GM12878 (cell line): ENCODE measurements around the gene AFF2. TPM values are rescaled to one million over a fixed set of nuclear protein-coding genes. Genes with fewer than 3 reads are reported as not detected.
A peak's percentile ranks its signal among the peaks of the same experiment; 100 is the strongest.

ENCODE experiments used
- ATAC-seq: fragments of 200-7000 bp; cut with Tn5 transposase; 3 replicates; pipeline ENCODE4 v1.9.1; 2020; ENCODE audit warnings: mild to moderate bottlenecking, moderate library complexity
- BruUV-seq: library from RNA; stranded (reverse); fragments of 400-500 nt; replicated peaks from 2 replicates; lab custom pipeline; 2021; lab: Mats Ljungman, UMichigan
- CTCF ChIA-PET: fragments of 300-600 bp; sonication (Branson Sonifier 250); formaldehyde crosslinking; extraction: SDS; loops from one replicate; lab custom pipeline; 2021; ENCODE audit warnings: inconsistent platforms; lab: Yijun Ruan, JAX
- POLR2A ChIA-PET: fragments of 350-600 bp; formaldehyde crosslinking; extraction: SDS; loops from one replicate; lab custom pipeline; 2021; ENCODE audit warnings: inconsistent platforms; lab: Charles Lee
- RAD21 ChIA-PET: fragments of 300-600 bp; sonication (Branson Sonifier 250); formaldehyde crosslinking; loops from one replicate; lab custom pipeline; 2023; ENCODE audit warnings: antibody characterized with exemption; ENCODE audit not compliant: unreplicated experiment; lab: Charles Lee
- SMC1A ChIA-PET: fragments of 300-600 bp; sonication (Branson Sonifier 250); formaldehyde crosslinking; loops from one replicate; lab custom pipeline; 2023; ENCODE audit not compliant: unreplicated experiment, uncharacterized antibody; lab: Charles Lee
- DNase-seq: peaks from one replicate; pipeline ENCODE4 v3.0.0-alpha.2; 2011; ENCODE audit warnings: low read depth, low spot score
- FAIRE-seq: peaks from 3 replicates; lab custom pipeline; 2011; peaks lifted over from hg19 to GRCh38; lab: Jason Lieb, UNC
- H2AFZ ChIP-seq: 2 replicates; pipeline ENCODE4 v1.6.0; 2011; ENCODE audit warnings: low read depth, low read length, control low read depth; ENCODE audit not compliant: control insufficient read depth
- H3K27ac ChIP-seq: 2 replicates; pipeline ENCODE4 v1.5.1; 2011; ENCODE audit warnings: control low read depth; ENCODE audit not compliant: control insufficient read depth, insufficient read depth
- H3K27me3 ChIP-seq, 2 experiments: replicated peaks in 1 of 2; 2 replicates each; pipeline versions ENCODE4 v1.6.0 to v1.6.1; 2011; ENCODE audit warnings: low read length in 1 of 2; ENCODE audit not compliant: control insufficient read depth in 2 of 2, insufficient read depth in 2 of 2
- H3K36me3 ChIP-seq, 2 experiments: 2 replicates each; pipeline ENCODE4 v1.5.1; 2011; ENCODE audit warnings: low read length in 1 of 2; ENCODE audit not compliant: control insufficient read depth in 2 of 2, insufficient read depth in 2 of 2
- H3K4me1 ChIP-seq: 2 replicates; pipeline ENCODE4 v1.6.1; 2011; ENCODE audit warnings: mild to moderate bottlenecking, low read length, moderate library complexity, mixed read lengths; ENCODE audit not compliant: control insufficient read depth, insufficient read depth
- H3K4me2 ChIP-seq: 2 replicates; pipeline ENCODE4 v1.6.0; 2011; ENCODE audit warnings: control low read depth; ENCODE audit not compliant: control insufficient read depth, insufficient read depth
- H3K4me3 ChIP-seq: fragments of 200-600 bp; sonication (generic); 2 replicates; pipeline ENCODE4 v1.5.1; 2016
- H3K79me2 ChIP-seq: 2 replicates; pipeline ENCODE4 v1.6.0; 2011; ENCODE audit warnings: low read length; ENCODE audit not compliant: control insufficient read depth, insufficient read depth
- H3K9ac ChIP-seq: 2 replicates; pipeline ENCODE4 v1.8.0; 2011; ENCODE audit warnings: low read length, control low read depth, mixed read lengths; ENCODE audit not compliant: control insufficient read depth, insufficient read depth
- H3K9me3 ChIP-seq: replicated peaks from 3 replicates; pipeline ENCODE4 v1.5.1; 2011; ENCODE audit warnings: mild to moderate bottlenecking, low read length; ENCODE audit not compliant: control insufficient read depth, insufficient read depth
- H4K20me1 ChIP-seq: 2 replicates; pipeline ENCODE4 v1.6.0; 2011; ENCODE audit not compliant: control insufficient read depth, insufficient read depth
- ATF7 ChIP-seq: fragments of 450-650 bp; IDR thresholded peaks from 2 replicates; pipeline ENCODE4 v1.6.1; 2016; ENCODE audit warnings: low read depth, mild to moderate bottlenecking
- DPF2 ChIP-seq: fragments of 450-650 bp; IDR thresholded peaks from 2 replicates; pipeline ENCODE4 v1.6.1; 2017; ENCODE audit warnings: mild to moderate bottlenecking
- IKZF1 ChIP-seq: fragments of 450-650 bp; conservative IDR thresholded peaks from 2 replicates; pipeline ENCODE4 v1.6.1; 2017; ENCODE audit warnings: antibody characterized with exemption, mild to moderate bottlenecking
- IKZF2 ChIP-seq, 2 experiments: fragments of 450-650 bp; IDR thresholded peaks; 2 replicates each; pipeline ENCODE4 v1.6.1; 2017; ENCODE audit warnings: mild to moderate bottlenecking in 2 of 2, moderate library complexity in 2 of 2
- IRF5 ChIP-seq: fragments of 450-650 bp; IDR thresholded peaks from 2 replicates; pipeline ENCODE4 v1.6.1; 2017; ENCODE audit warnings: borderline replicate concordance
- MEF2B ChIP-seq: fragments of 450-650 bp; IDR thresholded peaks from 2 replicates; pipeline ENCODE4 v1.6.1; 2018; ENCODE audit warnings: mild to moderate bottlenecking, moderate library complexity; ENCODE audit not compliant: partially characterized antibody, poor library complexity, severe bottlenecking
- MTA2 ChIP-seq: fragments of 450-650 bp; IDR thresholded peaks from 2 replicates; pipeline ENCODE4 v1.6.1; 2016; ENCODE audit warnings: low read depth, mild to moderate bottlenecking, moderate library complexity
- NFIC ChIP-seq: IDR thresholded peaks from 2 replicates; pipeline ENCODE4 v1.6.1; 2012; ENCODE audit warnings: low read depth, mild to moderate bottlenecking, inconsistent platforms, low read length, moderate library complexity
- NR2F1 ChIP-seq: fragments of 450-650 bp; conservative IDR thresholded peaks from 2 replicates; pipeline ENCODE4 v1.6.1; 2017; ENCODE audit warnings: mild to moderate bottlenecking
- RELB ChIP-seq: fragments of 450-650 bp; IDR thresholded peaks from 2 replicates; pipeline ENCODE4 v1.6.1; 2017; ENCODE audit warnings: low read depth, mild to moderate bottlenecking, moderate library complexity
- RUNX3 ChIP-seq: IDR thresholded peaks from 2 replicates; pipeline ENCODE4 v1.6.1; 2012; ENCODE audit warnings: low read length, inconsistent platforms
- WGBS: methylation state at CpG from one replicate; pipeline ENCODE4 v1.1.6; 2016; ENCODE audit warnings: low lambda C conversion rate; ENCODE audit not compliant: insufficient replicate concordance, insufficient coverage; ENCODE audit errors: missing lambda C conversion rate; 5-methylcytosine and 5-hydroxymethylcytosine counted together
- in situ Hi-C: fragments of 300-500 bp; cut with MboI; formaldehyde crosslinking; loops from 9 replicates; pipeline ENCODE4 v1.14.3; 2018; ENCODE audit warnings: mixed read lengths
- intact Hi-C: fragments of 100-400 bp; cut with micrococcal nuclease; formaldehyde crosslinking; loops from one replicate; pipeline ENCODE4 v1.14.2; 2022; ENCODE audit not compliant: unreplicated experiment
- polyA plus RNA-seq, 11 experiments: library from polyadenylated mRNA; depleted of rRNA in 4 of 11; unstranded in 6 of 11; stranded (reverse) in 5 of 11; fragments of >200 nt; fragmentation: Nextera tagmentation in 4 of 11; fragmentation: Illumina TruSeq in 1 of 11; extraction: Ambion mirVana in 4 of 11; extraction: Trizol in 1 of 11; gene quantifications; 1 replicate in 1 of 11; 2 replicates in 10 of 11; pipeline versions ENCODE4 v1.2.1 to v1.2.3, GENCODE V29; 2011 to 2016; ENCODE audit warnings: inconsistent platforms in 2 of 11, missing spikeins in 2 of 11, low read depth in 1 of 11
- total RNA-seq, 4 experiments: library from RNA; depleted of rRNA in 3 of 4; stranded (reverse); fragments of >200 nt in 3 of 4; fragmentation: Illumina TruSeq in 1 of 4; extraction: Trizol in 1 of 4; gene quantifications; 2 replicates each; pipeline versions ENCODE4 v1.2.1 to v1.2.3, GENCODE V29; 2013 to 2021

AFF2 gene
- total and polyA plus RNA-seq, 10 of the 15 experiments (the other 5 are each of a cell fraction or from before 2014, with no cell fraction given) = under 0.01 to 0.03 TPM; not detected in 8

- Histone ChIP-seq H3K79me2 (no peaks in the 10 kb centered on the region), H3K36me3 (no peaks in the 10 kb centered on the region), H3K9me3 (no peaks in the 10 kb centered on the region), H3K9ac (no peak overlapping the region), H4K20me1 (no peaks in the 10 kb centered on the region), H3K4me2 (no peak overlapping the region), H3K27me3 (no peaks in the 10 kb centered on the region), H3K27ac (no peak overlapping the region), H3K4me1 (no peaks in the 10 kb centered on the region), H3K4me3 (no peak overlapping the region), H2AFZ (no peak overlapping the region)
- ATAC-seq = peak; percentile 53
- TF ChIP-seq NR2F1 = peak; percentile 55; the same call in 1 of the 2 replicates
- no peak for TF ChIP-seq ATF7
- TF ChIP-seq RUNX3 = 0 out of 2 replicates have a peak, but pooled peaks have one; percentile 5
- TF ChIP-seq IKZF2 (IDR thresholded peaks at IDR 0.05) = peak in 1 of 2 experiments; percentile 38; a peak in 2 of 4 replicates
- peak; percentile 10; the same call in 1 of the 2 replicates for TF ChIP-seq RELB
- peak; percentile 37 for TF ChIP-seq IKZF1
- no peak for TF ChIP-seq IRF5
- TF ChIP-seq MTA2 = peak; percentile 29; the same call in 1 of the 2 replicates
- TF ChIP-seq DPF2 = no peak
- peak; percentile 91 for TF ChIP-seq MEF2B
- 0 out of 2 replicates have a peak, but pooled peaks have one; percentile 52 for TF ChIP-seq NFIC
- ChIA-PET RAD21 (interaction anchor here (0.8 to 2.3 kb wide), 7 partner anchors 10 to 125 kb away, joined by 3 to 9 read pairs (median 3); no protein-coding TSS in a partner anchor), POLR2A (interaction anchor here (1.7 kb wide), 1 partner anchor 106 kb away, joined by 6 read pairs; no protein-coding TSS in a partner anchor), SMC1A (interaction anchor here (0.9 to 4.3 kb wide), 10 partner anchors 14 to 265 kb away, joined by 3 to 20 read pairs (median 3); no protein-coding TSS in a partner anchor), CTCF (interaction anchor here (1.0 to 1.6 kb wide), 3 partner anchors 16 to 184 kb away, joined by 3 to 4 read pairs (median 4); no protein-coding TSS in a partner anchor)
- BruUV-seq = no TSS peak
- intact Hi-C loops = no loop called here
- no peak for DNase-seq
- no peak for FAIRE-seq
- in situ Hi-C loops = no loop called here
- 27% methylated on average over 2 of the region's 2 CpGs for WGBS
Observed at GRCh38 chrX:149021159-149021558, 520.7 kb downstream of the AFF2 start.
